ENCODE data around the gene EIPR1.

Gene EIPR1

GRCh38 chr2:3355951-3356569 lies 21.6 kb downstream of the EIPR1 start:
- no peak for DNase-seq

GRCh38 chr2:3354986-3355385 lies 22.6 kb downstream of the EIPR1 start:
- no peak for DNase-seq

DNA sequence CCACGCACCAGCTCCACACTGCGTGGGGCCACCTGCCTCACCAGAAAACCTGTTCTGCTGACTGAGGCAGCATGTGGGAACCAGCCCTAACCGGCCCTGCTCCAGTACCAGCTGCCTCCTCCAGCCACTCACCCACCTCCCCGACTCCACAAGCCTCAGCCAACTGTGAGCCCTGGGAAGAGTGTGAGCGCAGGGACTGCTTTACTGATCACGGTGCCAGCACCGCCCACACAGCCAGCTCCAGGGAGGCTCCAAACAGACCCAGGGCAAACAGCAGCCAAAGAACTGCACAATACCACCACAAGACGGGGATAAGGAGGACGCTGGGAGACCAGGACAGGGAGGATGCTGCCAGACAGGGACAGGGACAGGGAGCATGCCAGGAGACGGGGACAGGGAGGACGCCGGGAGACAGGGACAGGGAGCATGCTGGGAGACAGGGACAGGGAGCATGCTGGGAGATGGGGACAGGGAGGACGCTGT lies 28.4 kb downstream of the EIPR1 start:
- DNase-seq = no peak

- no peak for DNase-seq
Observed at GRCh38 chr2:3348767-3349166, 28.9 kb downstream of the EIPR1 start.

- no peak for DNase-seq
Observed at GRCh38 chr2:3345621-3346020, 32.0 kb downstream of the EIPR1 start.

GRCh38 chr2:3344897-3345296 lies 32.7 kb downstream of the EIPR1 start:
- DNase-seq = no peak

GRCh38 chr2:3343012-3343411 lies 34.6 kb downstream of the EIPR1 start:
- no peak for DNase-seq

- no peak for DNase-seq
Observed at GRCh38 chr2:3342324-3342723, 35.3 kb downstream of the EIPR1 start.

DNA sequence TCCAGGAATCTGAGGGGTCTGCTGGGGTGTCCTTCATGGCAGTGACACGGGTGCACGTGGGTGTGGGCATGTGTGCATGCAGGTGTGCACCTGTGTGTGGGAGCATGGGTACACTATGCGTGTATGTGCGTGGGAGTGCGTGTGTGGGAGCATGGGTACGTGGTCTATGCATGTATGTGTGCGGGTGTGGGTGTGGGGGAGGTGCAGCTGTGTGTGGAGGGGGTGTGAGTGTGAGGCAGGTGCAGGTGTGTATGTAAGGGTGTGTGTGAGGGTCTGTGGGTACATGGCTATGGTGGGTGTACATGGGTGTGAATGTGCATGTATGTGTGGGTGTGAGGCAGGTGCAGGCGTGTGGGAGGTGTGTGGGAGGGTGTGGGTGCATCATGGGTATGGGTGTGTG lies 36.3 kb downstream of the EIPR1 start:
- no peak for DNase-seq

DNA sequence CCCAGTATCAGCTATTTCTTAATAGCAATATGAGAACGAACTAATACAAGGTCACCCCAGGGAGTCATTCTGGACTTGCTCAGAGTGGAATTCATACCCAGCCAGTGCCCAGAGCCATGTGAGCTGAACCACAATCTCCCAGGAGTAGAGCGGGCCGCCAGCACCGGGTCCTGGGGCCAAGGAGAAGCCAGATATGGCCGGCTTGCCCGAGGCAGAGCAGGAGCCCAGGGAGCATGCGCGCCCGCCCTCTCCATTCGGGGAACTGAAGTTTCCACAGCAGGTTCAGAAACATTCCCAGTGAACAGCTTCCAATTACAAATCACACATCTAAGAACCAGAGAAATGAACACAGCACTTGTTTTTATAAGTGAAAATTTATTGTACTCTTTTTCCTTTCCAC lies 37.5 kb downstream of the EIPR1 start:
- no peak for DNase-seq

GRCh38 chr2:3338340-3338739 lies 39.3 kb downstream of the EIPR1 start:
- no peak for DNase-seq

- DNase-seq = no peak
Observed at GRCh38 chr2:3336844-3337243, 40.8 kb downstream of the EIPR1 start.

DNA sequence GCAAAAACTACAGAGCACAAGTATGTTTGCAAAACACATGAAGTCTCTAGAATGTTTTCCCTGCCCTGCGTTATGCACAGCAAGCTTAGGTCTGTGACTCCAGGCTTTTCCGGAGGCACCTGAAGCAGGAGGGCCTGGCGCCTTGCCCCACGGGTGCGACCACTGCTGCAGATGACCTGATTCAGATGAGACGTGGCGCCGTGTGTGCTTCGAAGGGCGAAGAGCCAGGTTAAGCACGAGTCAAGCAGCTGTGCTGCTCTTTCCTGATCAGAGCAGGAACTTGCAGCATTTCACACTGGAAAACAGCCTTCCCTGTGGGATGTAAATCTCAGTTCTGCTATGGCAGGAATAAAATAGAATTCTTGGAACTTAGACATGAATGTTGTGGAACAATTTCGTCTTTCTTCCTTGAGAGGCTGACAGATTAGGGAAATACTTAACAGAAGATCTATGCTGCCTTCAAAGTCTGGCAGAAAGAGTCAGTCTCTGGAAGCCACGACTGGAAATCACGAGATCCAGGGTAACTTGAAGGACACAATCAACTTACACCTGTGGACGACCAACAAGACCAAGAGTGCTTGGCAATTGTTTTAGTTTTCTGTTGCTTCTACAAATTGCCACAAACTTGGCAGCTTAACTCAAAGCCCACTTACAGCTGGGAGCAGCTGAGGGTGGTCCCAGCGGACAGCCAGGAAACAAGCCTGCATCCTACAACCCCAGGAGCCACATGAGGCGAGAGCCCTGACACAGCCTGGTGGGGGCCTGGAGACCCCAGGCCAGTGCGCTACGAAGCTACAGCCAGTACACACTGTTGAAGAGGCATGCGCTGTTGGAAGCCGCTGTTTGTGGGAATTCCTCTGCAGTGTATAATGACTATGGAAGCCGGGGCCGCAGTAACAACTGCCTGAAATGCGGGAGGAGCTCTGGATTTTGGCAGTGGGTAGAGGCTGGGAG lies 42.9 kb downstream of the EIPR1 start:
- no peak for DNase-seq

DNA sequence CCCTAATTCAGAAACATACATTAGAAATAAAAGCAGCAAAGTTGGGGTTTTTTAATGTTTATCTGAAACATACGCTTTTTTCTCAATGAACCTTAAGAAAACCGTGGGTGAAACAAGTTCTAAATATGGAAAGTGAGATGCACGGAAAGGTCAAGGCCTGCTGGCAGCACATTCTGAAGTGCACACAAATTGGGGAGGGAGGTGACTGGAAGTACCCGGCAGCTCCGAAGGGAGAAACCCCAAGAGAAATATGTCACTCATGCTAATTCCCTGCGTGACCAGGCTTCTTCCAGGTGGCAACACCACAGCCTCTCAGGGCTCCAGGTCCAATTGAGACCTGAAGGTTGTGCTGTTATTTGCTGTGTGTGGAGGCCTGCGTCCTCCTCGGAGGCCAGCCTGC lies 45.5 kb downstream of the EIPR1 start:
- no peak for DNase-seq

DNA sequence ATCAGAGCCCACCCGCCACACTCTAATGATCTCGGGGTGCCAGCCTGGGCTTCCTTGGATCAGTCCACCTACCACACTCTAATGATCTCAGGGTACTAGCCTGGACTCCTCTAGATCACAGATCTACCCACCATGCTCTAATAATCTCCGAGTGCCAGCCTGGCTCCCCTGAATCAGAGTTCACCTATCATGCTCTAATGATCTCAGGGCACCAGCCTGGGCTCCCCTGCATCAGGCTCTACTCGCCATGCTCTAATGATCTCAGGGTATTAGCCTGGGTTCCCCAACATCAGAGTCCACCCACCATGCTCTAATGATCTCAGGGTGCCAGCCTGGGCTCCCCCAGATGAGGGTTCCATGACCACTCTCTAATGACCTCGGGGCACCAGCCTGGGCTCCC lies 48.1 kb downstream of the EIPR1 start:
- no peak for DNase-seq

DNA sequence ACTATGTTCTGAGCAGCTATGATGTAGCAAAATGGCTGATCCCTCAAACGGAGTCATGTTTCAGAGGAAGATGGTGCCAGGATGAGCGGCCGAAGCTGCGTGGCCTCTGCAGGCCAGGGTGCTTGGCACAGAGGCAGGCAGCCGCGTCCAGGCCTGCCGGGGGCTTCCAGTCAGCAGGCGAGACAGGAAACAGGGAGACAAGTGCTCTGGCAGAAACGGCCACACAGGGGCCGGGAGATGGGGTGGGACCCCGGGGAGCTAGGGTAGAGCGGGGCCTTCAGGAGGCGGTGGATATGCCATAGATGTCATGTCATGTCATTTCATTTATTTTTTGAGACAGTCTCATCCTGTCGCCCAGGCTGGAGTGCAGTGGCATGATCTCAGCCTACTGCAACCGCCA lies 50.7 kb downstream of the EIPR1 start:
- DNase-seq = no peak

- DNase-seq = no peak
Observed at GRCh38 chr2:3326182-3326537, 51.5 kb downstream of the EIPR1 start.

DNA sequence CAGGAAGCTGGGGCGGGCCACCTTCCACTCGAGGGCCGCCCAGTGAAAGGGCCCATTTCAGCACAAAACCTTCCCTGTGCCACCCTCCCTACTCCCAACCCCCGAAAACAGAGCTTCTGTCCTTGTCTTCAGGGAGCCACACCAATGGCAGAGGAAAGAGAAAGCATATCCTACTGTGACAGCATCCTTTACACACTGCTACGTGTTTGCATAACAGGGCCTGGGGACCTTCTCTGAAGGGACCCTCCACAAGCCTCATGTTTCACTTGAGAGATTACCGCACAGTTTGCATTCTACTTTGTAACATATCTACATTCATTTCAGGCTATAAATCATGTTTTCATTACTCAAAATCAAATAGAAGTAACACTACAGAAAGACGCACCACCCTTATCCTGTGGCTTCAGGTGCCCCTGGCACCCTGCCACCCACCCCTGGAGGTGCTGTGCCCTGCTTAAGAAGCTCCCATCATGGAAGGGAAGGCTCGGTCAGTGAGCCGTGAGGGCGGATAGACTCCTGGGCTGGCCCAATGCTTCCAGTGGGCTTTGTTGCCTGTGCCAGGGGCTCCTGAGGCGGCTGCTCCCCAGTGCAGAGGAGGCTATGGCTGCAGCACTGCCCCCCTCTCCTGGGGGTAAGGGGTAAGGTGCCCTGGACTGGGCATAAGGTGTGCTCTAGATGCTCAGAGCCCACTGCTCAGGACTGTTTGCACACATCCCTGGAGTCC lies 52.0 kb downstream of the EIPR1 start:
- no peak for DNase-seq

- no peak for DNase-seq
Observed at GRCh38 chr2:3324404-3325281, 53.0 kb downstream of the EIPR1 start.

DNA sequence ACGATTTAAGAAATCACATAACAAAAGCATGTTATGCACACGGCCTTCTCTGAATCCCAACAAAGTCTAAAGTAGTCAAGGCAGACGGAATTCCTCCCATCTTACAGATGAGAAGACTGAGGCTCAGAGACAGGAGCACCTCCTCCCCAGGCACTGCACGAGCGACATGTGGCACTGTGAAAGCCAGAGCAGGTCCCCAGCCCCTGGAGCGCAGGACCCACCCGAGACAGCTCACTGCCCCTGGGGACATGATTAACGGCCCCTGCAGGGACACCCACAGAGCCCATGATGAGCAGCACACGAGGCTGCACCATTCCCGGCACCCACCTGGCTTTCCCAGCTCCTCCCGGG lies 53.6 kb downstream of the EIPR1 start:
- DNase-seq = no peak

DNA sequence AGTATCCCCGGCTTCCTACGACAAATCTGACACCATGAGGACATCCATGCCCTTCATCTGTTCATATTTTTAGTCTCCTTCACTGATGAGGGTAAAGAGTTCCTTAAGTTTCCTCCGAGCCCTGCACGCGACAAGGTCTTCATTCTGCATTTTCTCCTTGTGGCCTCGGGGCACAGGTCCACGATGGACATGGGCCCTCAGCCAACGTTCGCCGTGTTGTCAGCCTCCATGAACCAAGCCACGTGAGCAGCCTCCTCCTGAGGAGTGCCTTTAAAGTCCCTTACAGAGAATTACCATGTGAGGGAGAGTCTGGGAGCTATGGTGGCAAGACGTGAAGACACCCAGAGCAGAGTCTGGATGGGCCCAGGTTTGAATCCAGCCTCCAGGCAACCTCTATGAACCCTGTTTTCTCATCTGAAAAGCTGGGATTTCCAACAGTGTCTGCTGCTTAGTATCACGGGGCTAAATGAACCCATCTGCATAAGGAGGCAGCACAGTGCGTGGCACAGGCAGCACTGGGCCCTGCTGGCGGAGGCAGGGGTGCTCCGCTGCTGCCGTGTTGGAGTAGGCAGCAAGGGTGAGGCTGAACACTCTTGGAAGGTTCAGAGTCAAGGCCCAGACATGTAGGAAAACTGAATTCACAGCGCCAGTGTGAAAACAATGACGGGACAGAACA lies 54.1 kb downstream of the EIPR1 start:
- no peak for DNase-seq

DNA sequence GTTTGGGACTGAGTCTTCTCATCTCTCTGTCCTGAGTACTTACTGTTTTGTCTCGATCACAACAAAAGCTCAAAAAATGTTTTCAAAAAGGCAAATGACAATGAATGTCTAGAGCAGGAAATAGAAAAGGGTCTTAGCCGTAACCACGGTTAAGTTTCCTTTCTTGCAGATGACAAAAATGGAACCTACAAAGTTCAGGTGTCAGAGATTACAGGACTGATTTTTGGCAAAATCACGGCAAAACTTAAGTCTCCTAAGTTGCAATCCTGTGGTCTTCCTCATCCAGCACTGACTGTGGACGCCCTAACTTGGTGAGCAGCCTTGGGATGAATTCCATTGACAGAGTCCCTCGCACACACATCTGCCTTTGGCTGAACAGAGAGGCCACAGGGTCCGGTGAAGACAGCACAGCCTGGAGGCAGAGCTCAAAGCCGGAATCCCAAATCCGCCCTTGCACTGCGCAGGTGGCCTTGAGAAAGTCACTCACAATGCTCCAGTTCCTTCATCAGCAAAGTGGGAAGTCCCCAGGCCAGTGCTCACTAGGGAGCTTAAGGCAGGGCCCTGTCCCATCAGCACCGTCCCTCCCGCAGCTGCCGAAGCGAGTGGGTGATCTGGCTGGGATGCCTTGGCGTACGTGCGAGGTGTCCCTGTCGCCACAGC lies 55.2 kb downstream of the EIPR1 start:
- no peak for DNase-seq
